NCI-H2227 (cell line): ENCODE measurements around the gene CCDC6.
"Not testable (repeated sequence)": the region's sequence is repeated elsewhere in the genome, so short reads cannot be mapped to it uniquely, and the experiment has no call there.

Source experiments
- DNase-seq: peaks from one replicate; lab custom pipeline; 2025; ENCODE audit not compliant: unreplicated experiment; lab: John Stamatoyannopoulos, UW

The CCDC6 gene

GRCh38 chr10:59905731-59906416 lies 482 bp downstream of the CCDC6 start:
- peak; percentile 27 for DNase-seq

DNA sequence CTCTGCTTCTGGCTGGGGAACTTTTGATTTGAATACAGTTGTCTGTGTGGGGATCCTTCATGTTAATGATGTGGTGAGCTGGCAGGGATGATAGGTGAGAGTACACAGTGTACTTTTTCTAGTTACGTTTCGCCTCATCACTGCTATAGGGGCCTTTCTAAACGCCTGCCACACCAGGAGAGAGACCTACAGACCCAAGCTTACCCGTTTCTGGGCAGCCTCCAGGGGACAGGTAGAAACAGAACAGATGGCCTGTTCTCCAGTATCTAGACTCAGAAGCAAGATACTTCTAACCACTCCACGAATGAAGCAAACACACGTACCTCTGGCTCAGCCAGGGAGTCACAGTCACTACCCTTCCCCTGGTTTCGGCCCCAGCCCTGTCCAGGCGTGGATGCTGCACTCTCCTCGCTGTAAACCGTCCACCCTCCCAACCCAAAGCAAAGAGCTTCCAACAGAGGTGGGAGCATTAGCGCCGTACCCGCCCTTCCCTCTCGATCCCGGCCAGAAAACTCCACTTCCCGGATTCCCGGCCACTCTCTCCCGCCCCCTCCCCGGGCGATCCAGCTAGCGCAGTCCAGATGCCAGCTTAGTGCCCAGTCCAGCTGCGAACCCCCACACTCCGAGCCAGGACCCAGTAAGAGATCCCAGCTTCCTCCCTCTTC lies 1.2 kb downstream of the CCDC6 start:
- DNase-seq: peak; percentile 22

DNA sequence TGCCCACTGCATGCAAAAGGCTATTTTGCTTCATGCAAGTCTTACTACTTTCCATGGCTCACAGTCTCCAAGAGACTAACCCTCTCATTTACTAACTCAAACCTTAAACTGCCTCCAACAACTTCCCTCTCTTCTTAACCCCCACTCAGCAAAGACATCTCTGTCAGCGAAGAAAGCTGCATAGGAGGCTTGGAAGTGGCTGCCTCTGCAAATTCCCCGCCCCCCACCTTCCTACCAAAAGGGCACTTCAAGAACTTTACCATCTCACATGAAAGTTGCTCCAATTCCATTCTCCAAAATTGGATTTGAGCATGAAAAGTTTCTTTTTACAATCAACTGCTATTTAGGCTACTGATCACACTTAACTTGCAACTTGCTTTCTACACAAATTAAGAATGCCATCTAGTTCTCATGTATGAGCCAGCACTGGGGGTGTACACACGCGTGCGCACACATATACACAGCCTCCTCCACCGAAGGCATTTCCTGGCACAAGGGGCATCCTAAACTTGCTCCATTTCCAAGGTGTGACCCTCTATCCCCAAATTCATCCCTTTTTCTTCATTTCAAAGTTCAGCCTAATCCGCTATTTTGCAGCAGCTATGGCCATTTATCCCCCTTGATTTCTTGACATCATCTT lies 1.8 kb downstream of the CCDC6 start:
- no peak for DNase-seq

DNA sequence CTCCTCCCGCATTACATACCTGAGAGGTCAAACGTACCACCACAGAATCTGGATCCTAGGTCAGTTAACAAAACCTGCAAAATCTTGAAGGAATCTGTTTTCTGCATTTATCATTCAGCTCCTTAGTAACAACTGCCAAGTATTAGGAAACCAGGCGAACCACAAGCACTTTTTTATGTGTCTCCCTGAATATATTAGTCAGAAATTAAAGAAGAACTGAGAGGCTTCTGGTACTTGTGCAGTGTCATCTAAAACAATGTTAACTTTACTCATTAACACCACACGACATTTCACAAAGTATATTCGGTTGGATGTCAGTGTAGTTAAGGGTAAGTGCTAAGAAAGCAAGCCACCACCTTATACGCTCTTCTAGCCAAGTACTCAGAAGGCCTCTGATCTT lies 2.5 kb downstream of the CCDC6 start:
- no peak for DNase-seq

GRCh38 chr10:59902016-59902415 lies 4.3 kb downstream of the CCDC6 start:
- DNase-seq: no peak

- no peak for DNase-seq
These were observed 4.9 kb downstream of the CCDC6 start for GRCh38 chr10:59901470-59901869.

DNA sequence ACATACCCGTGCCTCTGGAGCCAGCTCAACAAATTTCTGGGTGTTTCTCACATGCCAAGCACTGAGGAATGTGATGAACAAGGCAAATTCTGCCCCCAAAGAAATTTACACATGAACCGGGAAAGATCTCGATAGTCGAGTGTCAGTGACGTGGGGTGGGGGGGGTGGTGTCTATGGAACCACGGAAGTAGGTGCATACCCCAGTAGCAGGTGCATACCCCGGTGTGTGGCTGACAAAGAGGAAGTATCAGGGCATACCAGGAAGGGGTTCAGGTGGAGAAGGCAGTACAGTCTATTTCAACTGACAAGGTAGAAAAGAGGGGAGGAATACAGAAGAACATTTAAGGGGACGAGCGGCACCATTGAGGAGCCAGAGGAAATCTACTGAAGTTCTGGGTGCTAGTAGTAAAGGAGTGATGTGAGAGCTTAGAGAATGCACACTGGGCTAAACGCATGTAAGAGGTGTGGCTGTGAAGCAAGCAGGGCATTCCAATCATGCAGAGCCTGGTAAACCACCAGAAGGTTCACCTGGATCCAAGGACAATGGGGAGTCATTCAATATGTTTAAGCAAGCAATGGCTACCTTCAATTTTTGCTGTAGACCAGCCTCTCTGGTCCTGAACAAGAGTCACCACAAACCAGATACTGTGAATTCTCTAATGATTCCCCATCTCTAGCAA lies 6.2 kb downstream of the CCDC6 start:
- no peak for DNase-seq

DNA sequence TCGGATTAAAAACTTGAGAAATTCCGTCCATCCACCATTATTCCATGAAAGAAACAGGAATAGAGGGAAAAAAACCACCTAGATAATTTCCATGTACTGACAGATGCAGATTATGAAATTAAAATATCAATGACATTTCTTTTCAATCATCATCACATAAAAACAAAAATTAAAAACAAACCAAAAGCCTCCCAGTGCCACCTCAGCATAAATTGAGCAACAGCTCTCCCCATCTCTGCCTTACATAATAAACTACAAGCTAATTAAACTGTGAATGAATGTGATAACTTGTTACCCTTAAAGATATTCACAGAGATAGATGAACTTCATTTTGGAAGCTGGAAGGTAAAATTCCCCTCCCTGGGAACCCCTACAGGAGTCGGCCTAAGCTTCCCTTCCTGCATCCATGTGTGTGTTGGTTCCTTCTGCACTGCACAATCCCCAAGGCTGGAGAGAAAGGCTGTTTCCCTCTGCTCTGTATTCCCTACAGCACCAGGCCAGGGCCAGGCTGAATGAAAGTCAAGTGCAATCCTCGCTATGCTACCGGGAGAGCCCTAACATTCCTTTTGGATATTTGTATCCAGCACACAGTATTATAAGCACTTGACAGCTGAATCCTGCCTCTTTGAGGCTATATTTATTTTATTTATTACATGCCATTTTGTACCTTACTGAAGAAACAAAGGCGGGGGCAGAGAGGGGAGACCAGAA lies 8.1 kb downstream of the CCDC6 start:
- DNase-seq: peak; percentile 73

DNA sequence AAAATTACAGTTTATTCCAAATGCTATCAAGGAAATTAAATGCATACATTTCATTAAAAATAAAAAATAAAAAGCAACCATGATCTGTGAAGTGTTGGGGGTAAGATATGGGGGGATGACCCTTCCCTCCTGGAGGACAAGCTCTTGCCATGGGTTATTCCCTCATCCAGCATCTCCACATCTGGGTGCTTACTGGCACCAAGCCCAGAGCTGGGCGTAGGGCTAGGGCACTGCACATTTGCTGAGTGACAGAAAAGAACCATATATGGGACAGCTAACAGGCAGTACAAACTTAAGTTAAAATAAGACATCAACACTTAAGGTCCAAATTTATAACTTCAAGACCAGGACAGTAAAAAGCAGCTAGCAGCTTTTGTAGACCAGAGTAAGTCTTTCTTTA lies 10.2 kb downstream of the CCDC6 start:
- no peak for DNase-seq

GRCh38 chr10:59895629-59896116 lies 10.7 kb downstream of the CCDC6 start:
- no peak for DNase-seq

- DNase-seq: peak; percentile 3
These were observed 12.2 kb downstream of the CCDC6 start for GRCh38 chr10:59894114-59894513.

DNA sequence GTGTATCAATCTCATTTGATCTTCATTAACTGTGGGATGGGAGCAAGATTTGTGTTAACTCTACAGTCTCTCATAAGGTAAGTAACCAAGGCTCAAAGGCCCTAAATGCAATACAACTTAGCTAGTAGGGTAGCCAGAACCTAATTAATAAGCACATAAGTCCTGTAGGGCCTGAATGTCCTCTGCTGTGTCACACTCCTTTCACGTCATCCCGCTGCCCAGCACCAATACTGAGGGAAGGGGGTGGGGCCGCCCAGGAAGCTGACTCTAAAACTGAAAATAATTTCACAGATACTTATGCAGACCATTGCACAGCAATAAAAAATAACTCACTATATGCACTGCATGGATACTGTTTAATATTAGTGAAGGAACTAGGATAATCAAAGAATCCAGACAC lies 13.7 kb downstream of the CCDC6 start:
- no peak for DNase-seq

- DNase-seq: no peak
These were observed 14.4 kb downstream of the CCDC6 start for GRCh38 chr10:59891936-59892335.

GRCh38 chr10:59891349-59891748 lies 15.0 kb downstream of the CCDC6 start:
- DNase-seq: no peak

- DNase-seq: no peak
These were observed 17.4 kb downstream of the CCDC6 start for GRCh38 chr10:59888781-59889435.

GRCh38 chr10:59887972-59888640 lies 18.2 kb downstream of the CCDC6 start:
- DNase-seq: no peak

- DNase-seq: no peak
These were observed 19.4 kb downstream of the CCDC6 start for GRCh38 chr10:59887006-59887405.

DNA sequence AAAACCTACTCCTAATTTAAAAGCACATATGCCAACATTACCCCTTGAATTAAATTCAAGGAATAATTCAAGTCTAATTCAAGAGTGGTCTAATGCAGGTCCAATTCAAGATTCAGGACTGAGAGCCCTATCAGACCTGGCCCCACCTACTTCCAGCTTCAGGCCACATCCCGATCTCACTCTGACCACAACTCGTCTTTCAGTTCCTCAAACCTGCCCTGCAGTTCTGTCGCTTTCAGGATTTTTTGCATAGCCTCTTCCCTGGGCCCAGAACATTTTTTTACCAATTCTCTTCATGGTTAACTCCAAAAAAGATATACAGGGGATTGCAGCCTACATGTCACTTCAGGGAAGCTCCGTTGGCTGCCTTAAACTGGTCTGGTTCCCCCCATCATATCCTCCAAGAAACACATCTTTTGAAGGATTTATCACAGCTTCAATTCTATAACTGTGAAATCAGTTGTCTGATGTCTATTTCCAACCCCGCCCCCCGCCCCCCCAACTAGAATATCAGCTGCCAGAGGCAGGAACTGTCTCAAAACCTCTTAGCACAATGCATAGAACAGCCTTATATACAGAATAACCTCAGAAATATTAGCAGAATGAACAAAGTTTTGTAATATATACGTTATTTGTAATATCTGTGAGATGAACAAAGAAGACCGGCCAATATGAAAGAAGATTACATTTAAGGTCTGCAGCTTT lies 20.8 kb downstream of the CCDC6 start:
- no peak for DNase-seq

DNA sequence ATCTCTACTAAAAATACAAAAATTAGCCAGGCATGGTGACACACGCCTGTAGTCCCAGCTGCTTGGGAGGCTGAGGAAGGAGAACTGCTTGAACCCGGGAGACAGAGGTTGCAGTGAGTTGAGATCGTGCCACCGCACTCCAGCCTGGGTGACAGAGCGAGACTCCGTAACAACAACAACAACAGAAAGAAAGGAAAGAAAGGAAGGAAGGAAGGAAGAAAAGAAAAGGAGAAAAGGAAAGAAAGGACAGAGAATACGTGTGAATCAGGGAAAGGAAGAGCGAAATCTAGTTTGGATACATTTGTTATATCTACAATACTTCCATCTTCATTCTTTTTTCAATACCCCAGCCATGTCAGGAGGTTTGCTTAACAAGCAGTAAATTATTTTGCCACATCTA lies 21.5 kb downstream of the CCDC6 start:
- not testable (repeated sequence) for DNase-seq
